ENCODE results near the gene NUMA1. TPM values are rescaled to one million over a fixed set of nuclear protein-coding genes. Genes with fewer than 3 reads are reported as not detected.

NUMA1 gene
- total RNA-seq, 1 donor from 2014 or later, result 103 TPM

DNA sequence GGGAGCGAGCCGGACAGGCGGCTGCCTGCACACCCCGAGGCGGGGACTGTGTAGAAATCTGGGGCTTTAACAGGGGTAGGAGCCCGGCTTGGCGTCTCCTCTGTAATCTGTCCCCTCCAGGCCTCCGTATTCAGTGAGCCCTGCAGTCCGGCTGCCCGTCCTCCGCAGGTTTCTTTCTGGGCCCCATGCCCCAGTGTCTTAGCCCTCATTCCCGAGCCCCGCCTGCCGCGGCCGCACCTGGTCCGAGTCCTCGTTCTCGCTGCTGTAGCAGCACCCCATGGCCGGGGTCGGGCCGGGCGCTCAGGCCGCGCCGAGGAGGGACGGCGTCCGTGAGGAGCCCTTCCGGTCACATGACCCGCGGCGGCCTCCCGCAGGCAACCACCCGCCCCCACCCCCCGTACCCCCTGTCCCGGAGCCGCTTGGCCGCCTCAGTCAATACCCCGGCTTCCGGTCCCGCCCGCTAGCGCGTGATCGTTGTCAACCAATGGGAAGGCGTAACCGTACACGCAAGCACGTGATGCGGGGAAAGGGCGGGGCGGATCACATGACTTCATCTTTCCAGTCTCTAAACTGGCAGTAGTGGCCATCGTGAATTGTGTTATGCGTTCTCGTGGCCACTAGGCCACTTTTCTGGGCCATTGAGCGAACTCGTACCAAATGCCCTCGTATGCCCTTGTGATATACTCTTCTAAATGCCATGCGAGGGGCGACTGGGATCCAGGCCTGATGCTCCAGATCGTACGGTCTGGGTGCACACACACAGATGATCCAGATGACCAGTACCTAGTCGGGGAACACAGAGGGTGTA lies 22.8 kb upstream of the NUMA1 start, which contains the start of gene LAMTOR1:
LAMTOR1 (minus strand) TSS at position 352 of the 808 bp plus-strand sequence; CDS start at position 279, 73 bp downstream.
- DNase-seq (ENCODE audit: low read depth in 2 of 2), result peak; percentile 99 to 100

DNA sequence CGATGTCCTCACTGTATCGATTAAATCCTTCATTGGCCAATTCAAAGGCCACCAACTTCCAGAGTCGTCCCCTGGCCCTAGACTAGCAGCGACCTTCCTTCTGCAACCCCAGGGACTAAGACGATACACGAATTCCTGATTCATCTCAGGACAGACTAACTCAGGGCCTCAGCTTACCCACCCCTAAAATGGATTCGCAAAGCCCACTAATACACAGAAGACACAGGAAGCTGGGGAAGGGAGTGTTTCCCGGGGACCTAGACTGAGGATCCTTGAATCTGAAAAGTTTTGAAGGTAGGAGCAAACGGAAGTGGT lies 22.2 kb upstream of the NUMA1 start:
- DNase-seq (ENCODE audit: low read depth in 2 of 2), result no peak

DNA sequence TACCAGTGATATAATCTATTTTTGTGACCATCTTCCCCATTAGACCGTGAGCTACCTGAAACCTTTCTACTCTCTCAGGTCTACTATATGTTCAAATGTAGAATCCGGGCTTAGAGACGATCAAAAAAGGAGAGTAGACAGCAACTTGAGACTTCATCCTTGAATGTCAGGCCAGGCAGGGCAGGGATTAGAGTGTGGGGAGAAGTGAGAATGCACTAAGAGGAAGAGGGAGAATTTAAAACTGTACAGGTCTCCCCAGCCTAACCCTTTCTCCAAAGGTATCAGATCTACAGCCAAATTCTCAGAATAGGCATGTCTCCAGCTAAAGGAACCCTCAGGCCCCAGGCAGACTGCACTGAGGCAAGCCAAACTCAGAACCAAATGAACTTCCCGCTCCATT lies 21.8 kb upstream of the NUMA1 start:
- no peak for DNase-seq (ENCODE audit: low read depth in 2 of 2)

DNA sequence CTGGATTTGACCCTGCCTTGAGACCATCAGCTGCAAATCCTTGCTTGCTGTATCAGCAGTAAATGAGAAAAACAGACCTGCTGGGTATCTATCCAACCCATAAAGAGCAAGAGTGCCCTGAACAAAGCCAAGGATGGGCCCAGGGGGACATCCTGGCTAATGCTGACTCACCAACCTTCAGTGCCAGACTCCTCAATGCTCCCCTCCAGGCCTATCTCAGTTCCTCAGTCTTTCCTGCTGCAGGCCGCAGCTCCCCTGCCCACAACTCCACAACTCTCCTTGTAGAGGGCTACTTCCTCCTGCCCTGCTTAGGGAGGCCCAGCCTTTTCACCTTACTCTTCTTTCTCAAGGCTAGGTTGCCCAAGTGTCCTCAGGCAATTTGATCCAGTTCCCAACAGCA lies 20.1 kb upstream of the NUMA1 start:
- no peak for DNase-seq (ENCODE audit: low read depth in 2 of 2)

DNA sequence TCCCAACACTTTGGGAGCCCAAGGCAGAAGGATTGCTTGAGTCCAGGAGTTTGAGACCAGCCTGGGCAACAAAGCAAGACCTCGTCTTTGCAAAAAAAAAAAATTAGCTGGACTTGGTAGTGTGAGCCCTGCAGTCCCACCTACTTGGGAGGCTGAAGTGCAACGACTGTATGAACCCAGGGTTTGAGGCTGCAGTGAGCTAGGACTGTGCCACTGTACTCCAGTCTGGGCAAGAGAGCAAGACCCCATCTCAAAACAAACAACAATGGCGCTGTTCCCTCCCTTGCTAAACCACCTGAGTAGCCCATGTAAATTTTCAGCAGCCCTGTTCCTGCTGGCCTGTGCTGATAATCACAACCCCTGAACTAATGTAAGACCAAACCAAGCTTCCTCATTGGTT lies 19.7 kb upstream of the NUMA1 start:
- DNase-seq (ENCODE audit: low read depth in 2 of 2), result no peak

DNA sequence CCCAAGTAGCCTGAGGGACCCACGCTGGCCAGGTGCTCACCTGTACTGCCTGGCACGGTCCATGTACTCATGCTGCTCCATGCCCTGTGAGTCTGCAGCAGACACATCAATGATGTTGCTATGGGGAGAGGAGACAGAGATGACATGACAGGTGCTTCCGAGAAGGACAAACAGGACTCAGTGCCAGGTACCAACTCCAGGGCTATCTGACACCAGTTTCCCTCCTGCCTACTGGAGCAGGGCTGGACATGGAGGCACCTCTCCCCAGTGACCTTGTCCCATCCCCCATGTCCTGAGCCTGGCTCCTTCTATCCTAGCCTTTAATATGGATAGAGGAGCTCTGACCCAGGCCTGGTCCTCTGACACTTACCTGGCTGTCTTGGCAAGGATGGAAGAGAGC lies 18.4 kb upstream of the NUMA1 start:
- no peak for DNase-seq (ENCODE audit: low read depth in 2 of 2)

DNA sequence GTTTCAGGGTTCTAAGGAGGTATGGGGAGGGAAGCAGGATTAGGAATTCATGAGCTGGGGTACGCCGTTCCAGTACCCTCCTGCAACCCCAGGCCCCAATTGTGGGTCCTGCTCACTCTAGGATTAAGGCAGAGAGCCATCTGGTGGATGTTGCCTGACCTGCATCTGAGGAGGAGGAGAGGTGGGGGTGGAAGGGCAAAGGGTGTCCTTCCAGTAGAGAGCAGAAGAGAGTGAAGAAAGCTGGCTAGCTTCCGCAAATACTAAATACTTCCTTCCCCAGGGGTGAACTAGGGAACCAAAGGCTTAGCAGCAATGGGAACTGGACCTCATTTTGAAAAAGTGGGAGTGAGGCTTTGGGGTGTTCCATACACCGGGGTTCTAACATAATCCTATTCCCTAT lies 10.9 kb upstream of the NUMA1 start:
- DNase-seq (ENCODE audit: low read depth in 2 of 2), result peak; percentile 66 to 69

DNA sequence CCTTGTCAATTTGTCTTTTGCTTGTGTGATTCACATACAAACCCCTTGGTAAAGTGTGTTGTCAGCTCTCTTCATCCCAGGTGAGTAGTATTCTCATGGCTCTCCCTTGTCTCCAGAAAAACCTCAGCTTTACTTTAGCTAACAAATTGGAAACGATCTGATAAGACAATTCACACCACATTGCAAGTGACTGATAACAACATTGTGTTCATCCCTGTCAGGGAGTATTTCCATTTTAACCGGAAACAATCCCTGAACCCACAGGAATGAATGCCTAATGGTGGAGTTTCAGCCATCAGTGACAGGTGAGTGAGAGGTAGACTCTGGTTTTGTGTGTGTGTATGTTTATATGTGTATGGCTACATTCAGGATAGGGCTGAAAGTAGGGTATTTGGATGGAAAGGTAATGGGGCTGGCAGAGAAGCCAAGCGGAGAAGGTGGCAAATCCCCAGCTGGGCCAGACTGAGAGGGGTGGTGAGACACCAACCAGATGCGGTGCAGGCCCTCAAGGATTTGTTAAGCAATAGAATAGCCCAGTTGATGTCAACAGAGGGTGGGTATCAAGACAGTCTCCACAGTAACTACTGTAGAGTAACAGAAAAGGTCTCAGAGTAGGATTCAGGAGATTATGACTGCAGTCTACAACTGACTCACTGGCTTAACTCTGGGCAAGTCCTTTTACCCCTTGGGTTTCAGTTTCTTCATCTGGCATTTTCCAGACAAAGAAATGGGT lies 7.9 kb upstream of the NUMA1 start:
- no peak for DNase-seq (ENCODE audit: low read depth in 2 of 2)

DNA sequence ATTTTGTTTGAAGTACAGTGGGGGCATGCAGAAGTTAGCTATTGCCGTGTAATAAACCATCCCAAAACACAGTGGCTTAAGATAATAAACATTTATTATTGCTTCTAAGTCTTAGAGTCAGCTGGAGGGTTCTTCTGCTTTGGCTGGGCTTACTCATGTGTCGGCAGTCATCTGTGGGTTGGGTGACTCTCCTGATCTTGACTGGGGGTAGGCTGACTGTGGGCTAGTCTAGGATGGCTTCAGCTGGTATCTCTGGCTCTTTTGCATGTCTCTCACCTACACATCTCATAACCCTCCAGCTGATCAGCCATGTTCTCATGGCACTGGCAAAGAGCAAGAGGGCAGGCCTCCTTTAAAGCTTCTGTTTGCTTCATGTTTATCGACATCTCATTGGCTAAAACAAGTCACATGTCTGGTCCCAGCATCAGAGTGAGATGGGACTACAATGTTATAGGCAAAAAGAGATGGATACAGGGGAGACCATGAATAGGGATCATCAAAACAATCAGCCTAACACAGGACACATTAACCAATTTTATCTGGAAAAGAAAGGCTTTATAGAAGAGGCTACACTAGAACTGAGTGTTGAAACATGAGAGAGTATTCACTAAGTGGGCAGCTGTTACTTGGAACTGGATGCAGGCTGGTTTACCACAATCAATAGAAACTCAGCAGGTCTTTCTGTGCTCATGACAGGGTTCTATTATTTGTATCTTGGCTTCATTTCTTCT lies 5.4 kb upstream of the NUMA1 start:
- no peak for DNase-seq (ENCODE audit: low read depth in 2 of 2)

DNA sequence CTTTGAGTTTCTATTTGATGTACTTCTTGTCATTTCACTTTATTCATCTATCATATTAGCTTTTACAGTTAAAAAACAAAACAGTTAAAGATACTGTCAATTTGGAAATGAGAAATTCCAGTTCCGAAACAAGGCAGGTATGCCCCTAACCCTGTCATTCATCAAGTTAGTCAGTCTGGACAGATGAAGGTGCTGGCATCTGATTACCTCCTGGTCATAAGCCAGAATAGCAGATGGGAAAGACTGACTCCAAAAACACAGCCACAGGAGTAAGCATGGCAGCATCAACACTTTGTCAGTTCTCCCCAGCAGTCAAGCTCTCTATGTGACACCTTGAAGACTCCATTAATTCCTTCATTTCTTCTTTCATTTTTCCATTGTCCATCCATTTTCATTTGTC lies 4.6 kb upstream of the NUMA1 start:
- DNase-seq (ENCODE audit: low read depth in 2 of 2), result no peak

DNA sequence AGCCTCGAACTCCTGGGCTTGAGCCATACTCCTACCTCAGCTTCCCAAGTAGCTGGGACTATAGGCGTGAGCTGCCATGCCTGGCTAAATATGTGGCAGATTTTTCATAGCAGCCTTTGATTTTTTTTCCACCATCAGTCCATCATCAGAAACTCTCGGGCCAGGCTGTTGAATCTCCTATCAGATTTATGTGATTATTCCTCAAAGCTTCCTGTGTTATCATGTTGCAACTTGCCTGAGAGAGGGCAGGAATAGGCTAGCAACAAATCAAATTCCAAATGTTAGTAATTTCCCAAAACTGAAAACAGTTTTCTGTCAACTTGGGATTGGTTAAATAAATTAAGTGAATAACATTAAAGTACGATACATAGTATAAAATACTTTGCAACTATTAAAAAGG lies 3.7 kb upstream of the NUMA1 start:
- peak in 1 of 2 donors; percentile 58 for DNase-seq (ENCODE audit: low read depth in 2 of 2)

DNA sequence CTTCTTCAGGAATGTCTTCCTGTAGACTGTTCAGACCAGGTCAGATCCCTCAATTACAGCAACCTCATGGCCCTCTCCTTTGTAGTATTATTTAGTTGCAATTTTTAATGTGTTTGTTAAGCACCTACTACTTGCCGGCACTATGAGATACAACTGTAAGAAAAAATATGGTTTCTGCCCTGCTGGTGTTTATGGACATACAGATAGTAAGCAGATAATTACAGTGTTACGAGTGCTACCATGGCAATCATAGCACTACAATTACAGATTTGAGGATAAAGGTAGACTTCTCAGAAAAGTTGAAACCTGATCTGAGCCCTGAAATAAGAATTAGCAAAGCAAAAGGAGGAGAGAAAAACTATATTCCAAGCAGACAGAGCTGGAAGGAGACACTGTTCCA lies 3.1 kb upstream of the NUMA1 start:
- DNase-seq (ENCODE audit: low read depth in 2 of 2), result no peak

DNA sequence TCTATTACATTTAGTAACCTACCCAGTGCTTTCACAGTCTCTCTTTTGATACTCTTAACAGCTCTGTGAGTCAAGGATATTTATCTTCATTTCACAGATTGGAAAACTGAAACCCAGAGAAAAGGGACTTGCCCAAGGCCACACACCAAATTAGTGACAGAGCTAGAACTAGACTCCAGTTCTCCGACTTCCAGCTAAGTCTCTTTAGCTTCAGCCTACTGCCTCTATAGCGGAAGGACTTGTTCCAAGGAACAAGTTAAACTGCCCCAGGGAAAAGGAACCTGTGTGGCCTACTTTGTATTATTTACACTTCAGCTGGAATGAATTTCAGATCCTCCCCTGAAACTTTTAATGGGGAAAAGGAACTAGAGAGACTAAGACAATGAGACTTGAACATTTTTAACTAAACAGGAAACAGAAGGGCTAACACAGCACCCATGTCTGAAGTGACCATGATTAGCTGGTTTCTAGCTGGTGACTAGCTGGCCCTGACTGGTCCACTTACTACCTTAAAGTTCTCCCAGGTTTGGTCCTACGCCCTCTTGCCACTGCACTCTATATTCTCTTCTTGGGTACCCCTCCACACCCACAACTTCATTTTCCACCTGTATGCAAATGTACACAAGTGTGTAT lies 1.6 kb upstream of the NUMA1 start:
- DNase-seq (ENCODE audit: low read depth in 2 of 2), result peak in 1 of 2 donors; percentile 32

DNA sequence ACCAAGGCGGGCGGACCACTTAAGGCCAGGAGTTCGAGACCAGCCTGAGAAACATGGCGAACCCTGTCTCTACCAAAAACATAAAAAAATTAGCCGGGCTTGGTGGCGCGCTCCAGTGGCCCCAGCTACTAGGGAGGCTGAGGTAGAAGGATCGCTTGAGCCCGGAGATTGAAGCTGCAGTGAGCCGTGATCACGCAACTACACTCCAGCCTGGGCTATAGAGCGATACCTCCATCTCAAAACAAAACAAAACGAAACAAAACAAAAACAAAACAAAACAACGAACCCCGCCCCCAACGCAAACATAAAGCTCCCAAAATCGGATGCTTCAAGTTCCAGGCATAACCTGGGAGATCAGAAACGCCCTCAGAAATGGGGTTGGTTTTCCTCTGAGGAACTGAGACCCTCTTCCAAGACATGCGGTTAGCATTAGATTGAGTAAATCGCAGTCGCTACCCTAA lies 872 bp upstream of the NUMA1 start:
- no peak for DNase-seq (ENCODE audit: low read depth in 2 of 2)

DNA sequence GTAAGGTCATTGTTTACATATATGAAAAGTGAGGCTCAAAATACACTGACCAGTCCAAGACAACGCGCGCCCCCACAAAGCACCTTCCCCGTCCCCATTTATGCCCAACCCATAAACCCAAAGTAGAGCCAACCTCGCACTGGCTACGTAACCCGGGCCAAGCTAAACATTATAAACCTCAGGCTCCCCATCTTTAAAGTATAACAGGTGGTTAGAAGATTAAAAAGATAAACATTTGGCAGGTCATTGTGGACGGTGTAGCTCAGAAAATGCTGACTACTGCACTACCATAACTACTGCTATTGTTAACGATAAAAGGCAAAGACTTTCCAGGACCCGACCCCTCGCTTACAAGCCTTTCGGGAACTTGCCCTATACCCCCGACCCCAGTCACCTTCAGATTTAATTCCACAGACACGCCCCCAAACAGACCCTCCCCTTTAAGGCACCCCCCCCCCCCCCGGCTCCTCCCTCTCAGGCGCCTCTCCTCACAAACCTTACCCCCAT lies 470 bp downstream of the NUMA1 start:
- DNase-seq (ENCODE audit: low read depth in 2 of 2), result peak in 1 of 2 donors; percentile 18

DNA sequence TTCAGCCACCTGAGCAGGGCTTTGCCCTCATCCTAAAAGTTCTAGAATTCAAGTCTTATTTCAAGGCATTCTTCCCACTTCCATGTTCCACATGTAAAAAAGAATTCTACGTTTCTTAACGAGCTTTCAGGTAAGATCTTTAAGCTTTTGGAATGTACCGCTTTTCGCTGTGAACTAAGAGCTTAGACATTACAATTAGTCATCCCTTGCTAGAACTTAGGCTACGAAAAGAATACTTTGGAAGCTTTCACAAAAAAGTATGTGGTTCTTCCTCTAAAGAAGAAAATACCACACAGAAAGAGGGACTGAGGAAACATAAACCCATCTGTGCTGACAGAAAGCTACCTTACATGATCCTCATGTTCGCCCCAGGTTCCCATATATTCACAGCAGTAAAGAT lies 1.9 kb downstream of the NUMA1 start:
- no peak for DNase-seq (ENCODE audit: low read depth in 2 of 2)

DNA sequence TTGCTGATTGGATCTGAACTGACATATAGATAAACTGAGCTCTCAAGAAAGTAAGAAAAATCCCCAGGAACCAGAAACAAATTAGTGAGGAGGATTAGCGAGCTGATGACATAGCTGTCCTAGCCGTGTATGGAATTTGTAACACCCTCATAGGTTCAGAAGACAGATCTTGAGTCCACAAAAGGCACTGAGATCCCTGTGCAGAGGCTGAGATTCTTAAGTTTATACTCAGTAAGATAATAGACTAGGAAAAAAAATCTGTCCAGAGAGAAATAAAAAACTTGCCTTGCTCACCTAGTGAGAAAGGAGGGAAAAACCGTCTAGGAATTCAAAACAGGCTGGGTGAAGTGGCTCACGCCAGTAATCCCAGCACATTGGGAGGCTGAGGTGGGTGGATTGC lies 4.6 kb downstream of the NUMA1 start:
- DNase-seq (ENCODE audit: low read depth in 2 of 2), result no peak

DNA sequence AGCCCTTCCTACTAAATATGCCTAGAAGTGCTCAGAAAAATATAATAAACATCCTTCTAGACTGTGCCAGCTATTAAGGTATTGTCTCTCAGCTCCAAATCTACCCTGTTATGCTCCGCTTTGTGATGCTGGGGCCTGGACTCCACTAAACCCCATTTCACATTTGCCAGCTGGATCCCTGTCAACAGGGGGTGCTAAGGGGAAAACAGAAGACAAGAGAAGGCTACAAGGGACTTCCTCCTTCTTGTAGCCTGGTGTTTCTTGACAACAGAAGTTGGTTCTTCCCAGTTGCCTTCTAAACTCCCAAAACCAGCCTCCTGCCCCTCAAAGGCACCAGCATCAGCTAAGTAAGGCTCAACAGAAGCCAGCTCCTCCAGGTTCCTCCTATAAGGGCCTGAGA lies 5.2 kb downstream of the NUMA1 start:
- no peak for DNase-seq (ENCODE audit: low read depth in 2 of 2)

DNA sequence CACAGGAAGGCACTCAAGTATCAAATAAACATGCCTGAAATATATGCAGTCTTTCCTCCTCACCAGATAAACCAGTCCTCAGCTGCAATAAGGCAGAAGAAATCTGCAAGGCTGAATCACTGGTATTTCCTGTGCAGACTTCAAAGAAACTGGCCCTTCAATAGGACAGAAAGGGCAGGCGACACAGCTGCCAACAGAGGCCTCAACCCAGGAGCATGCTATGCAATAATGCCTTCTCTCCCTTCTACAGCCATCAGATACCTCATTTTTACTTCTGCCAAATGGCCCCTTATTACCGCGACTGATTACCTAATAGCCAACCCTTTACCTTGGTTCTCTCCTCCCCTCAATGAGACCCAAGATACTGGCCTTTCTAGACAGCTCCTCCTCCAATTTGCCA lies 8.0 kb downstream of the NUMA1 start:
- peak in 1 of 2 donors; percentile 85 for DNase-seq (ENCODE audit: low read depth in 2 of 2)

DNA sequence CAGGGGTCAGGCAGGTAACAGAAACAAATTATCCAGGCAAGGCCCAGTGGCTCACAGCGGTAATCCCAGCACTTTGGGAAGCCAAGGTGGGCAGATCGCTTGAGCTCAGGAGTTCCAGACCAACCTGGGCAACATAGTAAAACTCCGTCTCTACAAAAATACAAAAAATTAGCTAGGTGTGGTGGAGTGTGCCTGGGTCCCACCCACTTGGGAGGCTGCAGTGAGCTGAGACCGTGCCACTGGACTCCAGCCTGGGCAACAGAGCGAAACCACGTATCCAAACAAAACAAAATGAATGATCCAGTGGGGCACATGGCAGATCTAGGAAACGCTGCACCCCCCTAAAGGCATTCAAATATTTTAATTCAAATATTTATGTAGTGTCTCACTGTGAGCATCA lies 9.9 kb downstream of the NUMA1 start:
- DNase-seq (ENCODE audit: low read depth in 2 of 2), result no peak

DNA sequence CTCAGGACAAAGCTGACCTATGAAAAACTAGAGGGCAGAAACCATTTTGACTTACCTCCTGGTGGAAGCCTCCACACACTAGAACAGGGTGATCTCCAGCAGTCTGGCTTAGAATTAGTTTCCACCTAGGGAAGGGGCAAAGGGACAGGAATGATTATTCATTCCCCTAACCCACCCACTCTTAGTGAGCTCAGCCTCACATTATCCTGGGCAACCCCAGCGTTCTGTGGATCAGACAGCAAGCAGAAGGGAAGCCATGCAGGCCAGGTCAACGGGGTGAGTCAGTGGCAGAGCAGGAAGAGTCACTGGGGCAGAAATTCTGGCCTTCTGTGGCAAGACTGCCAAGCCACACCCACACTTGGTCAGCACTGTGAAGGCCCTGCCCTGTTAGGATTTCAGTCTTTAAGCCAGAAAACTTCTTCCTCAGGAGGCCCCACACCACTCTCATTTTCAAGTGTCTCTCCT lies 10.5 kb downstream of the NUMA1 start:
- DNase-seq (ENCODE audit: low read depth in 2 of 2), result peak; percentile 53 to 85

DNA sequence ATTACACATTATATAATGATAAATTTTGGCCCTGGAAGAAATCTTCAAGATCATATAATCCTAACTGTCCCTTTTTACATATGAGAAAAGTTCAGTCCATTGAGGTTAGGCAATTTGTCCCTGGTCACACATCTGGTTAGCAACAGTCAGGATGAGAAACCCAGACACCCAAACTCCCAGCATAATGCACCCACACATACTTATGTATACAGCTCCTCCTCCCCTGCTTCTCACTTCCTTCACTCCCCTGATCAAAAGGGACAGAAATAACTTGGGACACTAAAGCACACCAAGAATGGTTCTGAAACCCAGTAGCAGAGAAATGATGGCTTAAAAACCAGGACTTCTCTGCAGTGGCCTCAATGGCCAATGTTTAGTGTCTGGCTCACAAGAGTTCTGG lies 11.1 kb downstream of the NUMA1 start:
- DNase-seq (ENCODE audit: low read depth in 2 of 2), result no peak

Measured in lung microvascular endothelial cell (primary cell).